ENCODE results near the gene ENOX2.

Gene ENOX2

DNA sequence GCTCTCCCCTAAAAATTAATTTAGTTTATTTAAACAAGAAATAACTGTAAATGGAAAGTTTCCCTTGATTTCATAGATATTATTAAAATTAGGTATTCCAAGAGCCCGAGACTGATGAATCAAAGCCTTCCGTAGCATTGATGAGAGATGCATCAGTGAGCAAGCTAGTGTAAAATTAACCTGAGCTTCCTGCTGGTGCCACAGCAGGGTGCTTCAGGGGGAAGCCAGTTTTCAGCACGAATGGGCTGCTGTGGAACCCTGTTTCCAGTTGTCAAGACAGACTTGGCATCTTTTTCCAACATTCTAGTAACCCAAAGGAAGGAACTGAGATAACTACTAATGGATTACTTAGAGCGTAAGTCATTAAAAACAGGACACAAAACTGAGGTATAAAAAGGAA, 279.5 kb downstream of the ENOX2 start:
- TF ChIP-seq, protein P1, sequence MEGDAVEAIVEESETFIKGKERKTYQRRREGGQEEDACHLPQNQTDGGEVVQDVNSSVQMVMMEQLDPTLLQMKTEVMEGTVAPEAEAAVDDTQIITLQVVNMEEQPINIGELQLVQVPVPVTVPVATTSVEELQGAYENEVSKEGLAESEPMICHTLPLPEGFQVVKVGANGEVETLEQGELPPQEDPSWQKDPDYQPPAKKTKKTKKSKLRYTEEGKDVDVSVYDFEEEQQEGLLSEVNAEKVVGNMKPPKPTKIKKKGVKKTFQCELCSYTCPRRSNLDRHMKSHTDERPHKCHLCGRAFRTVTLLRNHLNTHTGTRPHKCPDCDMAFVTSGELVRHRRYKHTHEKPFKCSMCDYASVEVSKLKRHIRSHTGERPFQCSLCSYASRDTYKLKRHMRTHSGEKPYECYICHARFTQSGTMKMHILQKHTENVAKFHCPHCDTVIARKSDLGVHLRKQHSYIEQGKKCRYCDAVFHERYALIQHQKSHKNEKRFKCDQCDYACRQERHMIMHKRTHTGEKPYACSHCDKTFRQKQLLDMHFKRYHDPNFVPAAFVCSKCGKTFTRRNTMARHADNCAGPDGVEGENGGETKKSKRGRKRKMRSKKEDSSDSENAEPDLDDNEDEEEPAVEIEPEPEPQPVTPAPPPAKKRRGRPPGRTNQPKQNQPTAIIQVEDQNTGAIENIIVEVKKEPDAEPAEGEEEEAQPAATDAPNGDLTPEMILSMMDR (IDR thresholded peaks at IDR 0.05), result no peak
- H3K27me3 ChIP-seq, result no peaks in the 10 kb centered on the region
- H3K4me3 ChIP-seq (ENCODE audit: low read depth in 1 of 2, low read length in 1 of 2), result no peak overlapping the region
- no peak overlapping the region for H3K27ac ChIP-seq
- no peaks in the 10 kb centered on the region for H3K36me3 ChIP-seq
- H3K4me1 ChIP-seq (ENCODE audit: control insufficient read depth in 1 of 2, insufficient read depth in 1 of 2, low read depth in 1 of 2, low read length in 1 of 2), result peaks cover 18 to 21% of the 10 kb centered on the region in 2 experiments
- no peaks in the 10 kb centered on the region for H3K9me3 ChIP-seq

DNA sequence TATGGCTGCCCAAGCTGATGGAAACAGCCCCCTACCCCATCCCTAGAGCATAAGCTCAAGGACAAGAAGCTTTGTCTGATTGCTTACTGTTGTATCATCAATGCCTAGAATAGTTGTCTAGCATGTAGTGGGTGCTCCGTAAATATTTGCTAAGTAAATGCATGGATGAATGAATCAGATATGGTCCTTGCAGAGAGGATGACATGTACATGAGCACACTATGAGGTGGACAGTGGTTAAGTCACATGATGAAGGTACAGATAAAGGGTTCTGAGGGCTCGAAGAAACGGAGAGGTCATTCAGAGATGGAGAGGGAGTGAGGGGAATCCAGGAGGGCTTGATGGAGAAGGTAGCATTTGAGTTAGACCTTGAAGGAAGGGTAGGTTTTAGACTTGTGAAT, 287.1 kb downstream of the ENOX2 start:
- H3K4me3 ChIP-seq (ENCODE audit: low read depth in 1 of 2, low read length in 1 of 2), result no peak overlapping the region
- H3K27ac ChIP-seq, result no peak overlapping the region
- no peaks in the 10 kb centered on the region for H3K4me1 ChIP-seq (ENCODE audit: control insufficient read depth in 1 of 2, insufficient read depth in 1 of 2, low read depth in 1 of 2, low read length in 1 of 2)
- TF ChIP-seq, protein P1 (IDR thresholded peaks at IDR 0.05), result no peak
- no peaks in the 10 kb centered on the region for H3K27me3 ChIP-seq
- H3K36me3 ChIP-seq, result no peaks in the 10 kb centered on the region
- no peaks in the 10 kb centered on the region for H3K9me3 ChIP-seq

DNA sequence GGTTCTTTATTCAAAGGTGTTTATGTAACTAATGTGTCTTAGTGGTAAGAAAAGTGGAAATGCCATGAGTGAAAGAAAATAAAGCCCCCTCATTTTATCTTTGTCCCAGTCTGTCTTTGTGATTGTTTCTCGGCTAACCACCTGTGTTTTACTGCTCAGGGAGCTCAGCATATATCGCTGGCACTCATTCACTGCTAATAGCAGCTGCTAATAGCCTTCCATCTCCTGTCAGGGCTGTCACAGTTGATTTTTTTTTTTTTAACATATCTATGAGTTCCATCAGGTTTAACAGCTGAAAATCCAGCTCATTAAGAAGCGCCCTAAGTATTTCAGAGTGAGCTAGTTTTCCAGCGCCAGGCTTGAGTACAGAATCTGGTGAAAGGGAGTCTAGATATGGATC, 295.6 kb downstream of the ENOX2 start:
- Histone ChIP-seq H3K27ac (no peak overlapping the region), H3K4me1 (ENCODE audit: control insufficient read depth in 1 of 2, insufficient read depth in 1 of 2, low read depth in 1 of 2, low read length in 1 of 2) (no peaks in the 10 kb centered on the region), H3K36me3 (no peaks in the 10 kb centered on the region), H3K27me3 (no peaks in the 10 kb centered on the region), H3K9me3 (no peaks in the 10 kb centered on the region), H3K4me3 (ENCODE audit: low read depth in 1 of 2, low read length in 1 of 2) (no peak overlapping the region)
- TF ChIP-seq, protein P1 (IDR thresholded peaks at IDR 0.05), result no peak

DNA sequence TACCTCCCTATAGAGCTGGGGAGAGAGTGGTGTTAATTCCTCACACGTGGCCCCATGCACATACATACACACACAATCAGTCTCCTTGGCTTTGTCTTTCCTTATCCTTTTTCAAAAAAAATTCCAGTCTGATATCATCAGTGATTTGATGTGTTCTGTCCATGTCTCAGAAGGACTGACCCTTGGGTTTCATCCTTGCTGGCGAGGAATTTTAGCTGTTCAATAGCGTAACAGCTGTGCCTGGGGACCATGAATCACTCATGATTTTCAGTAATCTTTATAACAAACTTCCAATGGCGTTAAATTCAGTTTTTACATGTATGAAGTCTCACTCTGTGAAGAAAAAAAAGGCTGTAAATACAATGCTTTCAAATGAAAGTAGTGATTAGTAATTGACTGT, 296.6 kb downstream of the ENOX2 start:
- Histone ChIP-seq H3K4me1 (ENCODE audit: control insufficient read depth in 1 of 2, insufficient read depth in 1 of 2, low read depth in 1 of 2, low read length in 1 of 2) (no peaks in the 10 kb centered on the region), H3K9me3 (no peaks in the 10 kb centered on the region), H3K27ac (no peak overlapping the region), H3K4me3 (ENCODE audit: low read depth in 1 of 2, low read length in 1 of 2) (no peak overlapping the region), H3K36me3 (no peaks in the 10 kb centered on the region), H3K27me3 (no peaks in the 10 kb centered on the region)
- TF ChIP-seq, protein P1 (IDR thresholded peaks at IDR 0.05), result no peak

DNA sequence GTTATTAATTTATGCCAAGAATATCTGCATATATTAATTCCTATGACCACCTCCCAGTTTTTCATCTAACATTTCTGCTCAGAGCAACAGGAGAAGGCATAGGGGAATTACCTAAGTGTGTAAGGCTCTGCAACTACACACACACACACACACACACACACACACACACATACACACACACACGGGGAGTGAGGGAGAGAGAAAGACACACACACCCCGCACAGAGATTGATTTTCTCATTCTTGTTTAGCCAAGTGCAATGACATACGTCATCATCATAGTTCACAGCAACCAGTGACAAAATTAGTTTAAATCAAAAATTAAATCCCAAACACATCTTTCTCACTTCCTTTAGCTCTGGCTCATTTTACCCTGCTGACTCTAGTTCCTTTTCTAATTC, 298.1 kb downstream of the ENOX2 start:
- H3K36me3 ChIP-seq, result no peaks in the 10 kb centered on the region
- H3K9me3 ChIP-seq, result no peaks in the 10 kb centered on the region
- no peak overlapping the region for H3K27ac ChIP-seq
- no peaks in the 10 kb centered on the region for H3K27me3 ChIP-seq
- no peak overlapping the region for H3K4me3 ChIP-seq (ENCODE audit: low read depth in 1 of 2, low read length in 1 of 2)
- H3K4me1 ChIP-seq (ENCODE audit: control insufficient read depth in 1 of 2, insufficient read depth in 1 of 2, low read depth in 1 of 2, low read length in 1 of 2), result no peaks in the 10 kb centered on the region
- TF ChIP-seq, protein P1 (IDR thresholded peaks at IDR 0.05), result no peak

DNA sequence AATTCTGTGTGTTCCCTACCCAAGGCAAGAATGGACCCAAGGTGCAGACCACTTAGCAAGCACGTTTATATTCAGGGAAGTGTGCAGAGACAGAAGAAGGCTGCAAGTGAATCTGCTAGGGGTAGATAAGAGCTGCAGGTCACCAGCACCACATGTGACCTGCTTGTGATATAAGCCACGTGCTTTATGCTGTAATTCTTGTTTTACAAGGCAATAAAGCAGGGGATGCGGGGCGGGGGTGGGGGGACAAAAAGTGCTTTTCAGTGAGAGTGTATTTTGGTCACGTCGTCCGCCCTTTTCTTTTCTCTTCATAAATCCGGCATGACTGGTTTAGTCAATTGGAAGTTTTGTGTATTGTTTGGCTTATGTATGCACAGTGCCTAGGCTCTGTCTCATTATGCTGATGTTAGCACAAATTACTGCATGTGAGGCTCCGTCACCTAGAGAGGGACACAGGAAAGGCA, 308.5 kb downstream of the ENOX2 start:
- H3K27me3 ChIP-seq, result no peaks in the 10 kb centered on the region
- no peaks in the 10 kb centered on the region for H3K36me3 ChIP-seq
- H3K4me3 ChIP-seq (ENCODE audit: low read depth in 1 of 2, low read length in 1 of 2), result no peak overlapping the region
- H3K27ac ChIP-seq, result no peak overlapping the region
- TF ChIP-seq, protein P1 (IDR thresholded peaks at IDR 0.05), result no peak
- no peaks in the 10 kb centered on the region for H3K4me1 ChIP-seq (ENCODE audit: control insufficient read depth in 1 of 2, insufficient read depth in 1 of 2, low read depth in 1 of 2, low read length in 1 of 2)
- no peaks in the 10 kb centered on the region for H3K9me3 ChIP-seq
